Loucy (cell line): ENCODE results near the gene AVPI1.

Experiments used
- H2AFZ ChIP-seq: fragments of 200-600 bp; sonication (generic); 2 replicates; pipeline ENCODE4 v1.6.0; 2016; ENCODE audit warnings: antibody characterized with exemption, mild to moderate bottlenecking, low read length, moderate library complexity
- H3F3A ChIP-seq: fragments of 200-600 bp; 2 replicates; pipeline ENCODE4 v1.6.0; 2016; ENCODE audit warnings: antibody characterized with exemption, low read depth, mild to moderate bottlenecking
- H3K27me3 ChIP-seq: fragments of 200-600 bp; sonication (generic); 2 replicates; pipeline ENCODE4 v1.6.1; 2014; ENCODE audit warnings: low read length, mild to moderate bottlenecking; ENCODE audit not compliant: insufficient read depth, poor library complexity, severe bottlenecking
- H3K36me3 ChIP-seq: fragments of 200-600 bp; sonication (generic); 2 replicates; pipeline ENCODE4 v1.6.1; 2016; ENCODE audit warnings: low read length; ENCODE audit not compliant: insufficient read depth
- H3K4me1 ChIP-seq: fragments of 200-600 bp; sonication (generic); 2 replicates; pipeline ENCODE4 v1.5.1; 2014; ENCODE audit warnings: low read length, mild to moderate bottlenecking; ENCODE audit not compliant: insufficient read depth, poor library complexity, severe bottlenecking
- H3K4me2 ChIP-seq: fragments of 200-600 bp; sonication (generic); 2 replicates; pipeline ENCODE4 v1.6.0; 2014; ENCODE audit warnings: antibody characterized with exemption, low read length, low read depth, mild to moderate bottlenecking; ENCODE audit not compliant: poor library complexity, severe bottlenecking
- H3K4me3 ChIP-seq: fragments of 200-600 bp; sonication (generic); 2 replicates; pipeline ENCODE4 v1.5.1; 2014; ENCODE audit warnings: low read length, mild to moderate bottlenecking, mixed read lengths; ENCODE audit not compliant: poor library complexity, severe bottlenecking
- H3K79me2 ChIP-seq: fragments of 200-600 bp; sonication (generic); 2 replicates; pipeline ENCODE4 v1.6.1; 2014; ENCODE audit warnings: low read length; ENCODE audit not compliant: insufficient read depth
- H3K9ac ChIP-seq: fragments of 200-600 bp; sonication (generic); 2 replicates; pipeline ENCODE4 v1.6.0; 2014; ENCODE audit warnings: mild to moderate bottlenecking, low read depth, low read length, moderate library complexity; ENCODE audit not compliant: poor library complexity, severe bottlenecking
- H3K9me2 ChIP-seq: fragments of 200-600 bp; sonication (generic); replicated peaks from 2 replicates; pipeline ENCODE4 v1.6.1; 2016; ENCODE audit warnings: low read depth, low read length, mixed read lengths
- H3K9me3 ChIP-seq: fragments of 200-600 bp; sonication (generic); 2 replicates; pipeline ENCODE4 v1.6.1; 2014; ENCODE audit warnings: mild to moderate bottlenecking, antibody characterized with exemption, low read length, low read depth; ENCODE audit not compliant: insufficient read depth
- H4K20me1 ChIP-seq: fragments of 200-600 bp; sonication (generic); 2 replicates; pipeline ENCODE4 v1.6.0; 2014; ENCODE audit warnings: antibody characterized with exemption, low read length, mild to moderate bottlenecking; ENCODE audit not compliant: insufficient read depth, poor library complexity, severe bottlenecking
- EZH2phosphoT487 ChIP-seq: fragments of 200-600 bp; IDR thresholded peaks from 2 replicates; pipeline ENCODE4 v1.6.1; 2018; ENCODE audit warnings: antibody characterized with exemption, mild to moderate bottlenecking, moderate library complexity, borderline replicate concordance
- TF ChIP-seq, protein P1 (sequence below): fragments of 200-600 bp; sonication (generic); conservative IDR thresholded peaks from 2 replicates; pipeline ENCODE4 v1.5.1; 2014; ENCODE audit warnings: mild to moderate bottlenecking, antibody characterized with exemption, low read length

The AVPI1 gene

GRCh38 chr10:97669571-97669970 lies 17.5 kb downstream of the AVPI1 start:
- Histone ChIP-seq H3F3A (no peaks in the 10 kb centered on the region), H3K36me3 (peaks cover 48% of the 10 kb centered on the region; the same call in 1 of the 2 replicates), H3K9me2 (no peaks in the 10 kb centered on the region), H3K4me1 (no peaks in the 10 kb centered on the region), H4K20me1 (no peaks in the 10 kb centered on the region), H3K79me2 (no peaks in the 10 kb centered on the region), H2AFZ (no peak overlapping the region), H3K9me3 (no peaks in the 10 kb centered on the region), H3K9ac (no peak overlapping the region), H3K4me3 (no peak overlapping the region), H3K27me3 (no peaks in the 10 kb centered on the region), H3K4me2 (no peak overlapping the region)
- no peak for TF ChIP-seq EZH2phosphoT487

DNA sequence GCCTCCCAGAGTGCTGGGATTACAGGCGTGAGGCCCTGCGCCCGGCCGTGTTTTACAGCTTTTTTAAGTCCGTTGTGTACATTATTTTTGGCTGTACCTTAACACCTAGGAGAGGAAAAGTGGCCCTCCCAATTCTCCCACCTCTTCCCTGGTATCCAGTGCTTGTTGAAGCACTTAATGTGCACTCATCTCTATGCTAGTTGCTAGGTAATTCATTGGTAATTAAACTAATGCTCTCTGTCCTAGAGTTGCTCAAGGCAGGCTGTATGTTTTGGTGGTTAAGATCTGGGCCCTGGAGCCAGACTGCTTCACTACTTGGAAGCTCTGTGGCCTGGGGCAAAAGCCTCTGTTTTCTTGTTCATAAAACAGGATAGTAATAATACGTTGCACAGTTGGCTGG lies 19.6 kb downstream of the AVPI1 start:
- H3K4me1 ChIP-seq: no peaks in the 10 kb centered on the region
- no peaks in the 10 kb centered on the region for H3K27me3 ChIP-seq
- no peak overlapping the region for H3K4me3 ChIP-seq
- no peaks in the 10 kb centered on the region for H3K9me2 ChIP-seq
- H3K79me2 ChIP-seq: no peaks in the 10 kb centered on the region
- no peak overlapping the region for H3K4me2 ChIP-seq
- H3K36me3 ChIP-seq: peaks cover 52% of the 10 kb centered on the region; the same call in 1 of the 2 replicates
- H4K20me1 ChIP-seq: no peaks in the 10 kb centered on the region
- H3K9me3 ChIP-seq: no peaks in the 10 kb centered on the region
- H3F3A ChIP-seq: no peaks in the 10 kb centered on the region
- TF ChIP-seq, protein P1, sequence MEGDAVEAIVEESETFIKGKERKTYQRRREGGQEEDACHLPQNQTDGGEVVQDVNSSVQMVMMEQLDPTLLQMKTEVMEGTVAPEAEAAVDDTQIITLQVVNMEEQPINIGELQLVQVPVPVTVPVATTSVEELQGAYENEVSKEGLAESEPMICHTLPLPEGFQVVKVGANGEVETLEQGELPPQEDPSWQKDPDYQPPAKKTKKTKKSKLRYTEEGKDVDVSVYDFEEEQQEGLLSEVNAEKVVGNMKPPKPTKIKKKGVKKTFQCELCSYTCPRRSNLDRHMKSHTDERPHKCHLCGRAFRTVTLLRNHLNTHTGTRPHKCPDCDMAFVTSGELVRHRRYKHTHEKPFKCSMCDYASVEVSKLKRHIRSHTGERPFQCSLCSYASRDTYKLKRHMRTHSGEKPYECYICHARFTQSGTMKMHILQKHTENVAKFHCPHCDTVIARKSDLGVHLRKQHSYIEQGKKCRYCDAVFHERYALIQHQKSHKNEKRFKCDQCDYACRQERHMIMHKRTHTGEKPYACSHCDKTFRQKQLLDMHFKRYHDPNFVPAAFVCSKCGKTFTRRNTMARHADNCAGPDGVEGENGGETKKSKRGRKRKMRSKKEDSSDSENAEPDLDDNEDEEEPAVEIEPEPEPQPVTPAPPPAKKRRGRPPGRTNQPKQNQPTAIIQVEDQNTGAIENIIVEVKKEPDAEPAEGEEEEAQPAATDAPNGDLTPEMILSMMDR: no peak
- TF ChIP-seq EZH2phosphoT487: no peak
- H2AFZ ChIP-seq: no peak overlapping the region
- no peak overlapping the region for H3K9ac ChIP-seq

DNA sequence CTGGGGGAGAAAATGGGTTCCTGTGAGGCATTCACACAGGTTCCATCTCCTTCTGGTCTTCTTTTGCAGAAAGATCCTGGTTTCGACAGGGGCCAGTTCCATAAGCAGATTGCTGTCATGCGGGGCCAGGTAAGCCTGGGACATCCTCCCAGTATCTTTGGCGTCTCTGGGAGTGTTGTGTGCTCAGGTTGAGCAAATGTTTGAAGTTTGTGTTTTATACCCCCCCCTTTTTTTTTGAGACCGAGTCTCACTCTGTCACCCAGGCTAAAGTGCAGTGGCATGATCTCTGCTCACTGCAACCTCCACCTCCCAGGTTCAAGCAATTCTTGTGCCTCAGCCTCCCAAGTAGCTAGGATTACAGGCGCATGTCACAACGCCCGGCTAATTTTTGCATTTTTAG lies 20.0 kb downstream of the AVPI1 start:
- Histone ChIP-seq H3K27me3 (no peaks in the 10 kb centered on the region), H3K36me3 (peaks cover 55% of the 10 kb centered on the region; the same call in 1 of the 2 replicates)

More for the DNA sequence above, 20.0 kb downstream of the AVPI1 start:
- TF ChIP-seq, protein P1: no peak
- no peak for TF ChIP-seq EZH2phosphoT487
- no peak overlapping the region for H3K4me2 ChIP-seq
- H3K9me3 ChIP-seq: no peaks in the 10 kb centered on the region
- no peak overlapping the region for H3K9ac ChIP-seq
- H3K79me2 ChIP-seq: no peaks in the 10 kb centered on the region
- H4K20me1 ChIP-seq: no peaks in the 10 kb centered on the region
- H3K4me1 ChIP-seq: no peaks in the 10 kb centered on the region
- no peak overlapping the region for H3K4me3 ChIP-seq
- no peaks in the 10 kb centered on the region for H3F3A ChIP-seq
- no peak overlapping the region for H2AFZ ChIP-seq
- no peaks in the 10 kb centered on the region for H3K9me2 ChIP-seq
